H1 (cell line): ENCODE data around the gene MARK4. TPM values are rescaled to one million over a fixed set of nuclear protein-coding genes. Genes with fewer than 3 reads are reported as not detected.

Experiments used
- BCL11A ChIP-seq, 2 experiments: IDR thresholded peaks; one replicate each; pipeline ENCODE4 v1.6.1; 2011; ENCODE audit warnings: low read depth in 2 of 2, low read length in 2 of 2, mild to moderate bottlenecking in 2 of 2
- CHD7 ChIP-seq: fragments of 300-600 bp; sonication (generic); IDR thresholded peaks from 2 replicates; pipeline ENCODE4 v1.7.1; 2012; ENCODE audit warnings: low read length, moderate library complexity, mild to moderate bottlenecking, inconsistent platforms; ENCODE audit not compliant: insufficient replicate concordance
- POLR2AphosphoS5 ChIP-seq: IDR thresholded peaks from 2 replicates; pipeline ENCODE4 v1.6.1; 2011; ENCODE audit warnings: low read depth, low read length
- SP4 ChIP-seq: IDR thresholded peaks from 2 replicates; pipeline ENCODE4 v1.6.1; 2012; ENCODE audit warnings: low read length, inconsistent platforms
- polyA plus RNA-seq, 7 experiments: library from polyadenylated mRNA; depleted of rRNA in 3 of 7; stranded (reverse) in 5 of 7; unstranded in 2 of 7; fragments of >200 nt in 5 of 7; fragments of 200-250 nt in 2 of 7; gene quantifications; 1 replicate in 5 of 7; 2 replicates in 1 of 7; 4 replicates in 1 of 7; pipeline versions ENCODE4 v1.2.1 to v1.2.3, GENCODE V29; 2011 to 2013; ENCODE audit warnings: missing spikeins in 2 of 7, mixed read lengths in 2 of 7
- total RNA-seq: library from RNA; stranded (reverse); fragmentation: NEBNext Ultra II Directional; extraction: Animal tissue kit (Norgen Biotek cat#: 25700); gene quantifications from 2 replicates; pipeline ENCODE4 v1.2.1, GENCODE V29; 2021

MARK4 gene
- total and polyA plus RNA-seq, 2 of the 8 experiments (the other 6 are each of a cell fraction or from before 2014, with no cell fraction given) = 12.3 to 49.8 TPM

GRCh38 chr19:45352914-45353796, 102.1 kb downstream of the MARK4 start (continued):
- TF ChIP-seq CHD7 (no peak), BCL11A (IDR thresholded peaks at IDR 0.05; ENCODE audit: low read depth in 2 of 2, low read length in 2 of 2) (no peak), SP4 (no peak), POLR2AphosphoS5 (no peak)
